DMS153 (cell line): ENCODE data around the gene NOB1.
"Not testable (repeated sequence)": the region's sequence is repeated elsewhere in the genome, so short reads cannot be mapped to it uniquely, and the experiment has no call there.

Experiments used
- DNase-seq: peaks from one replicate; lab custom pipeline; 2025; lab: John Stamatoyannopoulos, UW

Gene NOB1

DNA sequence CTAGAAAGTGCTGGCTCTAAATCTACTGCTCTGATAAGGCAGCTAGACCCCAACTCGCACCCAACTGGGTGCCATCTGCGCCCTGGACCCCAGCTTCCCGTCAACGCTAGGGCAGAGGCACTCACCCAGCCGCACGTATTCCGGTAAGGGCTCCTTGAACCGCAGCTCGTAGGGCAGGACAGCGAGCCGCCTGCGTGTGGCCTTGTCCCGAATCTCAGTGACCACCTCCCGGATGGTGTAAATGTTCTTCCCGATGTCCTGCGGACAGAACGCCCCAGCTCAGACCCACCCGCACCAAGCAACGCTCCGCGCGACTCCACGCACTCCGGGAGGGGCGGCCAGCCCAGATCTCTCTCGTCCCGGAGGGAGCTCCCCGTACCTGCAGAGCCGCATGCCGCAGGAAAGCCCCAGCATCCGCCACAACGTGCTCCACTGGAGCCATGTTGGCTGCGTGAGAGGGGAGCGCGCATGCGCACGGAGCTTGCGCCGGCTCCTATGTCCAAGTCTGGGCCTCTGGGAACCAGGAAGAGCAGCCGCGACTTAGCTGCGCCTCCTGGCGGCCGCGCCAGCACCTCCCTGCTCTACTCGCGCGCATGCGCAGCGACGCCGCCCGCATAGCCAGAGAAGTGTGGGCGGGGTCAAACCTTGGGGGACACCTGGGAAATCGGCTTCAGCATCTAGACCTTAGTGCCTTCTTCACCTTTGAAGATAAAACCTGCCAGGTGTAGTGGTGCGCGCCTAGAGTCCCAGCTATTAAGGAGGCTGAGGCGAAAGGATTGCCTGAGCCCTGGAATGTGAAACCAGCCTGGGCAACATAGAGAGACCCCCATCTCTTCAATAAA, at the start of gene NOB1:
Gene NOB1 (minus strand): TSS at position 458 of the 842 bp plus-strand sequence. CDS start 16 bp downstream, at position 442.
- peak; percentile 98 for DNase-seq

DNA sequence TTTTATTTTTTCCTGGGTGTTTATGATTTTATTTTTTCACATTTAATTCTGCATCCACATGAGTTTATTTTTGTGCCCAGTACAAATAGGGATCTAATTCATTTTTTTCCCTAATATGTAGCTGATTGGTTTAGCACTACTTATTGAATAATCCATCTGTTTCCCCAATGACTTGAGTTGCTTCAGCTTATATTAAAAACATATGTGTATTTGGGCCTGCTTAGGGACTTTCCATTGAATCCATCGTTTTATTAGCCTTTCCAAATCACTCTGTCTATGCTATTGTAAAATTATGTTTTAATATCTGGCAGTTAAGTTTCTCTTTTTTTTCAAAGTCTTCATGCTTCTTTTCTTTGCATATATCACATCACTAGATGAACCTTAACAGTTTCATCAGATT, 49.6 kb upstream of the NOB1 start:
- DNase-seq: no peak

DNA sequence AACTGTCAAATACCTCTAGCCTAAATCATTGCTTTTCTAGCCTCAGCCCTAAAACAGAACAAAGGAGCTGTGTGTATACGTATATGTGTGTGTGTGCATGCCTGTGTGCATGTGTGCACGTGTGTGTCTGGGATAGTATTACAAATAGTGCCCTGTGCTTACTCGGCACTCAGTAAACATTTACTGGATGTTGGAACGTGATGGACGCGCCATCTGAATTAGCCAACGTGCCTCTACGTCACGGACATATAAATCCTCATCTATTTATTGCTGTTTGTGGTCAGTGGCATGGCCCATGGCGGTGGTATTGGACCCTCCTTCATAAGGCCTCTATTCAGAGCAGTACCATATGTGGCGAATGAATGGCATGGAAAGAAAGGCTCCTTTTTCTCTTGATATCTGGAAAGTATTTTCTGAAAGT, 44.9 kb upstream of the NOB1 start:
- no peak for DNase-seq

DNA sequence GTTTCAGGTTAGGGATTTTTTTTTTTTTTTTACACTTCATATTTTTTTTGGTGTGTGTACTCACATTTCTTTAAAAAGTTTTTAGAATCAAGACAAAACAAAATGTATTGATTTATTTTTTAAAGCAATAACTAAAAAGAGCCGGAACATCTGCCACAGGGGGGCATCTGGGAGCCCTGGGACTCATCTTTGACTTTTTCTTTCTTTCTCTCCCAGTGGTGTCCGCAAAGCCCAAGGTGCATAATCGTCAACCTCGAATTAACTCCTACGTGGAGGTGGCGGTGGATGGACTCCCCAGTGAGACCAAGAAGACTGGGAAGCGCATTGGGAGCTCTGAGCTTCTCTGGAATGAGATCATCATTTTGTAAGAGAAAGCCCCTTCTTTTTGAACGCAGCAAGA, 43.7 kb upstream of the NOB1 start:
- no peak for DNase-seq

DNA sequence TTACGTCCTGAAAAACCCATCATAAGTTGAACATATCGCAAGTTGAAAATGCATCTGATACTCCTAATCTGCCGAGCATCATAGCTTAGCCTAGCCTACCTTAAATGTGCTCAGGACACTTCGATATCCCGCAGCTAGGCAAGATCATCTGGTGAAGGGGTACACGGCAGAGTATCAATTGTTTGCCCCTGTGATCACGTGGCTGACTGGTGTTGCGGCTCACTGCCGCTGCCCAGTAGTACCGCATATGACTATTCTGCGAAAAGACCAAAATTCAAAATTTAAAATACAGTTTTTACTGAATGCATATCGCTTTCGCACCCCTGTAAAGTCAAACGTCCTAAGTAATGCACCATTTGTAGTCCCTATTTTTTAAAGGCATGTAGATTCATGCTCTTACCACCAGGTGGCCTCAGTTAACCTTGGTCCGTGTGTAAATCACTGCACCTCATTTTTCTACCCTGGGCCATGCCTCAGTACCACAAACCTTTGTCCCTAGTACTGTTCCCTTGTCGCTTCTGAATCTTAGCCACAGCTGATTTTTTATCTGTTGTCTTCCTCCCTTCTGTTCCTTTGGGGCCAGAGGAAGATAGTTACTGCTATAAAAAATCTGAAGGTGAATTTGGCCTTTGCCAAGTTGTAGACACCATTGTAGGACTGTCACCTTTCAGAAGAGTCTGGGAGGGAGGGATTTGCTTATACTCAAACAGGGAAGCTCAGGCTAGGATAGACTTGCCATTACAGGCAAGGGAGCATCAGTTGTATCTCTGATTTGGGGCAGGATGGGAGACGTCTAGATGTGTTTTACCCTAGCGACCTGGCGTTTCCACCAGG, 41.8 kb upstream of the NOB1 start:
- DNase-seq: peak; percentile 2

DNA sequence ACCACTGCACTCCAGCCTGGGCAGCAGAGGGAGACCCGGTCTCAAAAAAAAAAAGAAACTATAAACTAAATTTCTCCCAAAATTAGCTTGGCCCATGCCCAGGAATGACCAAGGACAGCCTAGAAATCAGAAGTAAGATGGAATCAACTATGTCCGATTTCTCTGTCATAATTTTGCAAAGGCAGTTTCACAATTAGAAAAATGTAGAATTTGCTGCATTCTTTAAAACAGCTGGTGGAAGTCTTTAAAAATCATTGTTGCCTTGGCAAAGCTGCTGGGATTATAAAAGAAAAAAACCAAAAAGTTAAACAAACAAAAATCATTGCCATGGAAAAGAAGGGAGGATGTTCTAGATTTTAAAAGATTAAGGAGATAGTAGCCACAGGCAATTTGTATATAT, 39.8 kb upstream of the NOB1 start:
- no peak for DNase-seq

DNA sequence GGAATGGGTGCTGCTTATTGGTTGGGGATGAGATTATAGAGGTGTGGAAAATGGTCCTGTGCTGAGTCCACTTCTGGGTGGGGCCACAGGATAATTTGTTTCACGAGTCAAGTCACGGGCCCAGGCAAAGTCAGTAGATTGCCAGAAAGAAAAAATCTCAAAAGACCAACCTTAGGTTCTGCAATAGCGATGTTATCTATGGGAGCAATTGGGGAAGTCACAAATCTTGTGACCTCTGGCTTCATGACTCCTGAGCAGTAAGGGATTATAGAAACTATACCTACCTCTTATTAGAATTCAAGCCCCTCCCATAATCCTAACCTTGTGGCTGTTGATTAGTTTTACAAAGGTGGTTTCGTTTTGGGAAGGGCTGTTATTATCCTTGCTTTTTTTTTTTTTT, 38.8 kb upstream of the NOB1 start:
- no peak for DNase-seq

DNA sequence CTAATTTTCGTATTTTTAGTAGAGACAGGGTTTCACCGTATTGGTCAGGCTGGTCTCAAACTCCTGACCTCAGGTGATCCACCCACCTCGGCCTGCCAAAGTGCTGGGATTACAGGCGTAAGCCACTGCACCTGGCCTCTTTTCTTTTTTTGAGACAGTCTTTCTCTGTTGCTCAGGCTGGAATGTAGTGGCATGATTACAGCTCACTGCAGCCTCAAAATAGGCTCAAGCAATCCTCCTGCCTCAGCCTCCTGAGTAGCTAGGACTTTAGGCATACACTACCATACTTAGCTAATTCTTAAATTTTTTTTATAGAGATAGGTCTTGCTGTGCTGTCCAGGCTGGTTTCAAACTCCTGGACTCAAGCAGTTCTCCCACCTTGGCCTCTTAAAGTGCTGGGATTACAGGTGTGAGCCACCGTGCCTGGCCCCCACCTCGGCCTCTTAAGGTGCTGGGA, 36.7 kb upstream of the NOB1 start:
- DNase-seq: not testable (repeated sequence)

DNA sequence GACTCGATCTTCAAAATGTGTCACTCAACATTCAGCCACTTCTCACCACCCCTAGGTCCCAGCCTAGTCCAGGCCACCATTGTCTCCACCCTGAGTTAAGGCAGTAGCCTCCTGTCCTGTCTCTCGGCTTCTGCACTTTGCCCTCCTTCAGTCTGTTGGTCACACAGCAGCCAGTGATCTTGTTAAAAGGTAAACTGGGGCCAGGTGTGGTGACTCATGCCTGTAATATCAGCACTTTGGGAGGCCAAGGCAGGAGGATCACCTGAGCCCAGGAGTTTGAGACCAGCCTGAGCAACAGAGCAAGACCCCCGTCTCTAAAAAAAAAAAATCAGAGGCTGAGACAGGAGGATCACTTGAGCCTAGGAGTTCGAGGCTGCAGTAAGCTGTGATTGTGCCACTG, 33.2 kb upstream of the NOB1 start:
- no peak for DNase-seq

DNA sequence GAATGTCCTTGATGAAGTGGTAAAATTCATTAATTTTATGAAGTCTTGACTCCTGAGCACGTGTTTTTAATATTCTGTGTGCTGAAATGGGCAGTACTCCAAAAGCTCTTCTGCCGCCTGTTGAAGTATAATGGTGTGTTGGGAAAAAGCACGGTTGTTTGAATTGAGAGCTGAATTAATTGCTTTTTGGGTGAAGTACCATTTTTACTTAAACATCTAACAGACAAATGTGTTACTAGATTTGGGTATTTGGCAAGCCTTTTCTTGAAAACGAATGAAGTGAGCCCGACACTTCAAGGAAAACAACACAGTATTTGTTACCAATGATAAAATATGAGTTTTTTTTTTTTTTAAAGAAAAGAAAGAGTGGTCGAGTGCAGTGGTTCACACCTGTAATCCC, 29.9 kb upstream of the NOB1 start:
- no peak for DNase-seq

DNA sequence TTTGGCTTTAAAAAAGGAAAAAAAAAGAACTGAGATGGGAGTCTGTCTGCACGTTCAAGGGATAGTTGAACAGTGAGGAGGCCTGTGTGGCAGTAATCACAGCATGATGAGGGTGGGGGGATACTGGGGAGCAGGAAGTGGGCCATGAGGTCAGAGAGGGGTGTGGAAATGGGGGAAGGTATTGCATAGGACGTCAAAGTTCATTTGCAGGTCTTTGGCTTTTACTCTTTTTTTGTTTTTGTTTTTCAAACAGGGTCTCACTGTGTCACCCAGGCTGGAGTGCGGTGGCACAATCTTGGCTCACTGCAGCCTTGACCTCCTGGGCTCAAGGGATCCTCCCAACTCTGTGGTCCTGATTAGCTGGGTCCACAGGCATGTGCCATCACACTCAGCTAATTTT, 26.4 kb upstream of the NOB1 start:
- no peak for DNase-seq

DNA sequence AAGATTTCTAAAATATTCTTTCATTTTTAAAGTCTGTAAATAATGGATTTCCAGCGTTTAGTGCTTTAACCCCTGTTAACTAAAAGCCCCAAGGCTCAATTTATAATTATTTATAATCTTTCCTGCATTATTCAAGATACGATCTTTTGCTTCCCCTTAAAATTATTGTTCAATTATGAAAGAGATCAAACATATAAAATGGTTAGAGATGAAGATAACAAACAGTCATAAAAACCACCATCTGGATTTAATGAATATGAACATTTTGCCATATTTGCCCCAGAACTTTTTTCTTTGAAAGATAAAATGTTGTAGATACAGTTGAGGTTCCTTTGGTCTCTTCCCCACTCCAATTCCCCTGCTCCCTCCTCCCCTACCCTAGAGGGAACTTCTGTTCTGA, 25.0 kb upstream of the NOB1 start:
- DNase-seq: no peak

DNA sequence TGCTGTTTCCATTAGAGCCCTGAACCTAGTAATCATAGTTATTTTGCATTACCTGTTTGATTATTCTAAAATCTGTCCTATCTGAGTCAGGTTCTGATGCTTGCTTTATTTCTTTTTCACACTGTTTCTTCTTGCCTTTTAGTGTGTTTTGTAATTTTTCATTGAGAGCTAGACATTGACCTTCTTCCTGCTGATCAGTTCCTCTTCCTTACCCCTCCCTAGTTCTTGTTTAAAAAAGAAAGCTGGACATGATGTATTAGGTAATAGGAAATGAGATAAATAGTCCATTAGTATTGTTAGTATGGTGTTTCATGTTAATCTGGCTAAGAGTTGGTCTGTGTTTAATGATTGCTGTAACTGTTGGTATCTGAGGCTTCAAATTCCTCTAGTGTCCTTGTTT, 20.8 kb upstream of the NOB1 start:
- no peak for DNase-seq

DNA sequence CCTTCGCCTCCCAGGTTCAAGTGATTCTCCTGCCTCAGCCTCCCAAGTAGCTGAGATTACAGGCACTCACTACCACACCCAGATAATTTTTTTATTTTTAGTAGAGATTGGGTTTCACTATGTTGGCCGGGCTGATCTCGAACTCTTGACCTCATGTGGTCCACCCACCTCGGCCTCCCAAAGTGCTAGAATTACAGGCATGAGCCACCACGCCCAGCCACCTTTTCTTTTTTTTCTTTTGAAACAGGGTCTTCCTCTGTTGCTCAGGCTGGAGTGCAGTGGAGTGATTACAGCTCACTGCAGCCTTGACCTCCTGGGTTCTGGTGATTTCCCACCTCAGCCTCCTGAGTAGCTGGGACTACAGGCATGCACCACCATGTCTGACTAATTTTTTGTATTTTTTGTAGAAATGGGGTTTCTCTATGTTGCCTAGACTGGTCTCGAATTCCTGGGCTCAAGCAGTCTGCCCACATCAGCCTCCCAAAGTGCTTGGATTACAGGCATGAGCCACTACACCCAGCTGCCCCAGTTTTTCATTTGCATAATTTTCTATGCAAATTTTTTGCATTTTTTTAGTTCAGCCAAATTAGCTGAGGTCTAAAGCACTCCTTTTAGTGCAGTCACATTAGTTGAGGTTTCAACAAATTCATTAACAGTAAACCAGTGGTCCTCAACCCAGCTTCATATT, 18.7 kb upstream of the NOB1 start:
- DNase-seq: no peak

DNA sequence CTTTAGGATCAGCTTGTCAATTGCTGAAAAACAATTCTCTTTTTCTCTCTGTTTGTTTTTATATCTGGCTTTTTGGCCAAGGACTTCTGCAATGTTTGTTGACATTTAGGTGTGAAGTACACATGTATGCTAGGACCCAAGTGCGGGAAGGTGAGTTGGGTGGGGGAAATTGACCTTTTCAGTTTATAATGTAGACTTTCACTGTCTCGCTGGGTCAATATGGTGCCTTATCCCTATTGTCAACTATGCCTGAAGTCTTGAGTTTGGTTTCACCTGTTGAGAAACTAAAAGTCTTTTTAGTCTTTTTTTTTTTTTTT, 16.9 kb upstream of the NOB1 start:
- no peak for DNase-seq

DNA sequence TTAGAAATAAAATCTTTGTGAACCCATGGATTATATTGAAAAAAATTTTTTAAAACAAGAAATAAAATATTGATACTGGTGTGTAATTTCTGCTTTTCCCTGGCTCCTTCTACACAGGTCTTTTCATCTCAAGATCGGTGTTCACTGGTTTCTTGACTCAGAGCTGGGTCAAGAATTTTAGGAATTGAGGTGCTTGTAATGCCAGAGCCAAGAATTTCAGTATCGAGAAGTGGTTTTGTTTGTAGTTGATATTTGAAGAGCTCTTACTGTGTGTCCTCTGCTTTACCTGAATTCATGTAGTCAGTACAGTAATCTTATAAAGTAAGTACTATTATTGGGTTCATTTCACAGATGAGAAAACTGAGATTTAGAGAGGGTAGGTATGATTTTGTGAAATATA, 14.7 kb upstream of the NOB1 start:
- DNase-seq: no peak

DNA sequence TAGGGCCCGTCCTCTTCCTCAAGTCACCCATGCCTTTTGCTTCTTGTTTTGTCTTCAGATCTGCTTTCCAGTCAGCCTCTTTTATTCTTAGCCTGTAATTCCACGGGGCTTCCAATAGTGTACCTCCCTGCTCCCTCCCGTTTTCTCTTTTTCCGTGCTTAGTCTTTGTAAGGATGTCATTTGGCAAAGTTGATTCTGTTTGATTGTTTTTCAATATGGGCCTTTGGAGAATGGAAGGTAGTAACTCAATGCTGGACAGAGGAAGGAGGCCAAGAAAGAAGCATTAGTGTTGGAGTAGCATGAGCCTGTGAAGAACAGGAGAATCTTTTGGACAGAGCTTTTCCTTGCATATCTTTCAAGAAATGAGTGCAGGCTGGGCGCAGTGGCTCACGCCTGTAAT, 13.9 kb upstream of the NOB1 start:
- DNase-seq: no peak

DNA sequence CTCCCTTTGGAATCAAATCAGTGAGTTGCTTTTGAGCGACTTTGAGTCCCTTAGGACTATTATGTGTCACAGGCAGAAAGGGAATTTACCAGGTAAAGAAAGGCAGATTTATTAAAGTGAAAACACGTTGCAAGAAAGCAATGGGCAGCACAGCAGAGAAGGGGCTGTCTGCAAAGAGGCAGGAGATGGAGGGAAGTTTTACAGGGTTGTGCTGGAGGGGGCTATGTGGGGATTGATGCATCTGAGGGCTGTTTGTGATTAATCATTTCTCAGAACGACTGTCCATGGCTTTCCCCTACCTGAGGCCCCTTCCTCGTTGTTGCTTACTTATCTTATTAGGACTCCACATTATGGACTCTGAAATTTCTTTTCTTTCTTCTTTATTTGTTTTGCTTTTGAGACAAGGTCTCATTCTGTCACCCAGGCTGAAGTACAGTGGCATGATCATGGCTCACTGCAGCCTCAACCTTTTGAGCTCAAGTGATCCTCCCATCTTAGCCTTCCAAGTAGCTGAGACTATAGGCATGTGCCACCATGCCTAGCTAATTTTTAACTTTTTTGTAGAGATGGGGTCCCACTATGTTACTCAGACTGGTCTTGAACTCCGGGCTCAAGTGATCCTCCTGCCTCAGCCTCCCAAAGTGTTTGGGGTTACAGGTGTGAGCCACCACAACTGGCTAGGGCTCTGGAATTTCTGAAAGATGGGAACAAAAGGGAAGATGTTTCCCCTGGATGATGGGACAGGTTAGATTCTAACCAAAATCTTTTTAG, 12.9 kb upstream of the NOB1 start:
- DNase-seq: no peak

DNA sequence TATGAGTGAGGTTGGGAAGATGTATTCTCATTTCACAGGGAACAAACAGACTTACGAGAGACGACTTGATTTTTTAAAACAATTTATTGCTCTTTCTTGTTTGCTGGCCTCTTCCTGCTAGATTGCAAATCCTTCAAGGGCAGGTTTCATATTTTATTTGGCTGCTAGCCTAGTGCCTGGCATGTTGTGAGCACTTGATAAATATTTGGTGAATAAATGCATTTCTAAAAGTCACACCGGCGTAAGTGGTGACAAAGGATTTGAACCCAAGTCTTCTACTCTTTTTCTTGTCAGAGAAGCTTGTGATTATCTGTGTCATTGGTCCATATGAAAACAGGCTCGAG, 8.8 kb upstream of the NOB1 start:
- no peak for DNase-seq

DNA sequence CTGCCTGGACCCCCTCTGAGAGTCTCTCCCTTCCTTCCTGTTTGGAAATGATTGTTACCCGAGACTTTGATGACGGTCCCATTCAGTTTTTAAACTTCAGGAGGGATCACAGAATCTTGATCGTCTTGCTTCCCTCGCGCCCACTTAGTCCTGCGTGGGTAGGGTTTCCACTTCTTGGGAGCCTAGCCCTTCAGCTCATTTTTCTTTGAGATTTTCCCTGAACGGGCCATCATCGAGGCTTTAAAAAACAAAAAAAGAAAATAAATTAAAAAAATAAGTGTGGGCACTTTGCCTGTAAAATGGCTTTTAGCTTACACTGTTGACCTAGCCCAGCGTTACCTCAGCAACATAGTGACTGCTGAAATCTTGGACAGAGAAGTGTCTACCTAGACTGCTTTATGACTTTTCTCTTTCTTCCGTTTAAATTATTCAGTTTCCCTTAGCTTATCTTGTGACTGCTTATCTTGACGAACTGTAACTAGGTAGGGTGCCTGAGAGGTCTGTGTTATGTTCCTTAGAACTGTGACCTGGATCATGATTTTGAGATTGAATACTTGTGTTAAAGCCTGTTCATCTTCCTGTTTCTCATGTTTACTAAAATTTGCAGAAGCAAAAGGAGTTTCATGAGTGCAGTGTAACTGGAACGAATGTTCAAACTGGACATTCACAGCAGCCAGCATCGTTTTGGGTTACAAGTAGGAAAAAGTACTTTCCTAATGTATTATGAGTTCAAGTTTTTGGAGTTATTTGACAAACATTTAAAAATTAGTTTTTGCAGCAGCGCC, 8.3 kb upstream of the NOB1 start:
- DNase-seq: no peak
